ENCODE results near the gene TP63. TPM values are rescaled to one million over a fixed set of nuclear protein-coding genes. Genes with fewer than 3 reads are reported as not detected.

Gene TP63
- total RNA-seq, 1 donor from 2014 or later = under 0.01 TPM

DNA sequence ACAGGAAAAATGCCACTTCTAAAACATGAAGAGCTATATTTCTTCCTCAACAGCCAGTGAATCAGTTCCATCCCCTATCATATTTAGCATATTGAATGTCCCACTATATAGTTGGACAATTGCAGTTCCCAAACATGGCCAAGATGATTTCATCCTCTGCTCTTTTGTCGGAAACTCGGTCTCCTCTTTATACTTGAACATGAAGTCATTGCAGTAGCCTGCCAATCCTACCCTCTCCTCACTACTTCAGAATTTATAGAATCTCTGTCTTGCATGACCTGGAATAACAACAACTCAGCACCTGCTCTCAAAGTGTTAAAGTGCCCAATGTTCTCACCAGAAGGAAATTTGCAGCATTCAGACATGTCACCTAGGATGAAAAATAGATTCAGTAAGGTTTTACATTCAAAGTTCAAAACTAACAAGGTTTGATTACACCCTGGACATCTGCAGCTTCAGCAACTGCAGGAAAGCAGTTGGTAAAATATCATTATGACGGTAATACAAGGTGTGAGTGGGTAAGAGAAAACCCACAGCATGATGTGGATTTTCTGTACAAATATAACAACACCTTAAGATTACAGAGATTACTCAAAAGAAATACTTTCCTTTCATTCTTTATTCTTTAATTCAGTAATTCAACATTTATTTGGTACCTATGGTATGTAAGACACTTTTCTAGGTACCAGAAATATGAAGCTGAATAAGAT is 52.5 kb downstream of the TP63 start:
- DNase-seq (ENCODE audit: low read depth in 2 of 2) = peak in 1 of 2 donors; percentile 5

DNA sequence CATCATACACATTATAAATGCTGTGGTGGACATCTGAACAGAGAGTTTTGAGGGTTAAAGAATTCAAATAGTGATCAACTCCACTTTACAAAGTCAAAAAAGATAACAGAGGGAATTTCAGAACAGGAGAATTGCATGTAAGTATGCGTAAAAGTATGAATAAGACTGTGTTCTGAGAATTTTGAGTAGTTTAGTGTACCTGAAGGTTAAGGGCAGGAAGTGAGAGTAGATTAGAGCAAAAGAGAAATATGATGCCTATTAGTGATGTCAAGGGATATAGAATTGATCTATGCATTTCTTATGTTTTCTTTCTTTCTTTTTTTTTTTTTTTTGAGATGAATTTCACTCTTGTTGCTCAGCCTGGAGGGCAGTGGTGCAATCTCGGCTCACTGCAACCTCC is 53.1 kb downstream of the TP63 start:
- DNase-seq (ENCODE audit: low read depth in 2 of 2) = no peak

DNA sequence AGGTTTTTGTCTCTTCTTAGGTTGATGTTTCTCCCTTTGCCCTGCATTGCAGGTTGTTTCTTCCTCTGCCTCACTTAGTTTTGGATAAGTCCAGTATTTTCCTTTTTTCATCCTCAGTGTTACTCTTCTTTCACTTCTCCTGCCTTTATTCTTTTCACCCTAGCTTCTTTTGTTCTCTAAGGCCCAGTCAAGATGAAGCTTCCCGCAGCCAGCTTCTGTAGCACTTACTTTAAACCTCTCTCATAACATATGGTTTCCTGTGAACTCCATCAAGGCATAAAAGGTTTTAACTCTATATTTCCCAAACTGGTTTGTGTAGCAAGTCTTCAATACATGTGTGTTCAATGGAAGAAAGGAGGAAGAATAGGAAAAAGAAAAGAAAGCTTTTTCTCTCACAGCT is 54.1 kb downstream of the TP63 start:
- DNase-seq (ENCODE audit: low read depth in 2 of 2) = peak in 1 of 2 donors; percentile 51

DNA sequence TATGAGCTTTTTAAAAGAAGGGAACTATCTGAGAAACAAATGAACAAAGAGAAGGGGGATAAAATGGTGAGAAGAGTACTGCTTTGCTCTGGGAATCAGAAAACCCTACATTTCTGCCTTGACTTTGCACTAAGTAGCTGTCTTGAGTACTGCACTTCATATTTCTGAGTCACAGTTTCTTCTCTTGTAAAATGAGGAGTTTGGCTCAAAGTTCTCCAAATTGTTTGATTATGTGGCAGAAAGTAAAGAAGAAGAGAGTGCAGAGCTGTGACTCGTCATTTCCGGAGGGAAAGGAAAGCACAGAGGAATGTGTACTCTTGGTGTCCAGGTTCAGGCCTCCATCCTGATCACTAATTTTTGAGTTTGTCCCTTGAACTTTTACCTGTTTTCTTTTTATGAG is 54.7 kb downstream of the TP63 start:
- DNase-seq (ENCODE audit: low read depth in 2 of 2) = peak in 1 of 2 donors; percentile 54

DNA sequence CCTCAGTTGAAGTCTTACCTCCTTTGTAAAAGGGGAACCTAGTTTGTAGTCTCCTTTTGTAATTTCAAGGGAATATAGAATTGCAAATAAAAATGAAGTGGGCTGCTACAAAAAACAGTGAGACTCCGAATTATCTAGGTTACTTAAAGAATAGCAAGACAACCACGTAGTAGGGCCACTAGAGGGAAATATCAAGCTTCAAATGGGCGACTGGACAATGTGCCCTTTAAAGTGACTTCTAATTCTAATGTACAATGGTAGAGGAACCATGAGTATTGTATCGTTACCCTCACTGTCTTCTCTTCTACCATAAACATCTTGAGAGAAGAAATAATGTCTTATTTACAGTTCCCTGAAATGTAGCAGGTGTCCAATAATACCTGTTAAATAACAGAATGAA is 56.3 kb downstream of the TP63 start:
- DNase-seq (ENCODE audit: low read depth in 2 of 2) = no peak

DNA sequence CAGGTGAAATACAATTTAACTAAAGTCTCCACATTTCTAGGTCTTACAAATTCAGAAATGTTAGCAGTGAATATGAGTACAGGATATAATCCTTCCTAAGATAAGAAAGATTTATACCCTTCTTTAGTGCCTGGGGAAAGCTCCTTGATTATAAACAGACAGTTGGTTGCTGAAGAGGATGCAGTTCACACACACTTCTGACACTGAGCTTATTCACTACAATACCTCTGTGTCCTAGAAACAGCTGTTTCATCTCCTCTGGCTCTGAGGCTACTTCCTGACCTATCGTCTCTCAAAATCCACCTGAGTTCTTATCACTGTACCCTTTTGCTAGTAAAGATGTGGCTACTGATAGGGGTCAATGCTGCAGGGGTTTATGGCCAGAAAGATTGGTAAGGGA is 57.1 kb downstream of the TP63 start:
- DNase-seq (ENCODE audit: low read depth in 2 of 2) = no peak

DNA sequence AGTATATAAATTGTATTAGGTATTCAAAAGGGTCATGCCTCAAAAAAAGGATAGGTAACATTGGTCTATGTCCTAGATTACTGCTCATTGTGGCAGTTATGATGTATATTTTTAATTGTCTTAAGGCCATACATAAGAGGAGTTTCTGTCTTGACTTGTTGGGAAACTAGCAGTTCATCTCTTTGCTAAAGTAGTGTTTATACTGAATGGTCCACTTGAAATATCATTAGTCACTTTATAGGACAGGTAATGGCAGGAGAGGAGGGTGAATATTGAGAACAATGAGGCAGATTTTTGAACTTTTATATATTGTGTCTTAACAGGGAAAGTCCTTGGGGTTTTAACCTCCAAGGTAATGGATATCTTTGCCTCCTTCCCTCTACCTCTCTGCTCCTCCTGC is 58.4 kb downstream of the TP63 start:
- no peak for DNase-seq (ENCODE audit: low read depth in 2 of 2)

DNA sequence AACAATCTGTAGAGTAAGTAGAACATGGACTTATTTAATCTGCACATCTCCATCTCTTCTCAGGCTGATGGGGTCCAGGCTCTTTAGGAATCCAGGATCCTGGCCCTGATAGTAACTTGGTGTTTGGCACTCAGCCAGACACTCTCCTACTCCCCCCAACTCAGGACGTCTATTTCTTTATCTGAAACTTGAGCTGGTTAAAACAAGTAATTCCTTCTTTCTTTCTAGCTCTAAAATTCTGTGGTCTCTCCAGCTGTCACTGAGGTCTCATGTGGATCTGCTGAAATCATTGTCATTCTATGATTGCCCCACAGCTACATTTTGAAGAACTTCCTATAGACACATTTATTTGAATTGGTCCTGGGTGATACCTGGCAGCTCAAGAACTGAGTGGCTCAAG is 59.0 kb downstream of the TP63 start:
- DNase-seq (ENCODE audit: low read depth in 2 of 2) = no peak

DNA sequence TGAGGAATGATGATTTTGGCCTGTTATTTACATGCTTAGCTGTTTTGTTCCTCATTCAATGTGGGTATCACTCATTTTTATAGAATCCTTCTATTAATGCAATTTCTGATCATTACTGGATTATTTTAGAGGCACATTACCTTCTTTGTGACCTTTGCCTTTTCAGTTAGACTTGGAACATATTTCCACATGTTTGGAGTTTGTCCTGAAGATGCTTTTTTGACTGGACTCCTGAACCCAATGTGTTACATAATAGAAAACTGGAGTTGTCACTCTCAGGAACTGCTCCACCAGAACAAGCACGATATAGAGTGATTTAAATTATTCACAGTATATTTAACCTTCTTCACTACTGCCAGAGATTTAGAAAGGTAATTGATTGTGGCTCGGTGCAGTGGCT is 59.5 kb downstream of the TP63 start:
- no peak for DNase-seq (ENCODE audit: low read depth in 2 of 2)

DNA sequence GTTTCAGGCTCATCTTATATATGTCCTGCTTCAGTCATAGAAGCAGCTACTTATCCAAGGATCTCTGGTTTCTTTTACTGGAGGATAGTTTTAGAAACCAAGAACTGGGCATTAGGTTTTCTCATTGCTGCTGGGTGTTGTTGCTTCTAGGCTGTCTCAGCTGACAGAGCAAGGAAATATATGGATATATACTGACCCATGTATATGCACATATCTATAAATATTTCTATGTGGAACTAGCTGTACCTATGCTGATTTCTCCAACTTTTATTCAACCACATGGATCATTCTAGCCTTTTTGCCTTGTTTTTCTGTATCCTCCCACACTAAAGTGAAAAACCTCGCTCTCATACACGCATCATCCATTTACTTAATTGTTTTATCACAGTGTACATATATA is 64.2 kb downstream of the TP63 start:
- no peak for DNase-seq (ENCODE audit: low read depth in 2 of 2)

DNA sequence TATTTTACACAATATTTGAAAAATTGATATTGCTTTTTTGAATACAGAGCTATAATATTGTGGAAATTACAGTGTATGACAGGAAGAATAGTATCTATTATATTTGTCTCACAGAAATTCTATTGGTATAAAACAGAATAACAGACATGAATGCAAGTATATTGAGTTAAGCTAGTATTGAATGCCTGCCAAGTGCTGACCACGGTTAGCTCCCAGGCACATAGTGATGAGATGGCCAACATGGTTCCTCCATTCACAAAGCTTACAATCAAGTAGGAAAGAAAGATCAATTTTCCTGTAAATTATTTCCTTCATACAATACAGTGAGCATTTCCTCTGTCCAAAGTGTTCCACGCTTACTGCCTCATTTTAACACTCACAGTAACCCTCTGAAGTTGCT is 67.6 kb downstream of the TP63 start:
- DNase-seq (ENCODE audit: low read depth in 2 of 2) = no peak

DNA sequence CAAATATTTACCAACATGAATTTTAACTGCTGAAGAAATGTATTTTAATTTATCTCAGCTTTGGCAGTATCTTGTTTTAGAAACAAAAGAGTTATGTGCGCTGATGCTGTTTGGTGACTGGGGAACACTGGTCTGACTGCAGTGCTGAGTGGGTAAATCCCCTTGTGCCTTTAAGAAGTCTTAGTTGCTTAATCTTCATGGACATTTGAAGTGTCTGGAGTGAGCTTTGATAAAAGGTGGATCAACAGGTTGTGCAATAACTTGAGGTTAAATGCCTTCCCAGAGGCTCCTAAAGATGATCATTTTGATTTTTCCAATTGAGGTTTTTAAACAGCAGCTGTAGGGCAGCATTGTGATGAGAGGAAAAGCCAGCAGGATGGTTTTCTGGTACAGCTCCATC is 68.7 kb downstream of the TP63 start:
- no peak for DNase-seq (ENCODE audit: low read depth in 2 of 2)

DNA sequence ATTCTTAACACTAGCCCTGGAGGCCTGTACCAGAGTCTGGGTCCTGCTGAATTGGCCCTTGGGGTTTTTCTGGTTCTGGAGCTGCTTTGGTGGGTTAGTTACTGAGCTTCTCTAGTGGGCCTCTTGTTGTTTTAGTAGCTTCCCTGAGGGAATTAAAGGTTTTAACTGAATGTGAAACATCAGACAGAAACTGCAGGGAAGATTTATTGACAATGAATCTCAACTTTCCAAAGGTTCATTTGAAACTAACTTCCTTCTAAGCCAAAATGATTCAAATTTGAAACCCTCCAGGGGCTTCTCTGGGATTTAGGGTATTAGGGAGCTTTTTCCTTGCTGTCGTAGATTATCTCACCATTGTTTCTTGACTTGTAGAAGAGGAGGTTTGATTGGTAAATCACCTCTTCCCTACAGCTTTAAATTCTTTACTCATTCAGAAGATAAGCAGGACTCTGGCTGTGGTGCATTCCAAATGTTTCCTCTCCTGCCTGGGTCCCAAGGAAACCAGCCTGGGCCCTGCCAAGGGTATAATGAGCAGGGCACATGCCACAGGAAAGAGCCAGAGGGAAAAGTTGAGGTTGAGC is 71.0 kb downstream of the TP63 start:
- no peak for DNase-seq (ENCODE audit: low read depth in 2 of 2)

DNA sequence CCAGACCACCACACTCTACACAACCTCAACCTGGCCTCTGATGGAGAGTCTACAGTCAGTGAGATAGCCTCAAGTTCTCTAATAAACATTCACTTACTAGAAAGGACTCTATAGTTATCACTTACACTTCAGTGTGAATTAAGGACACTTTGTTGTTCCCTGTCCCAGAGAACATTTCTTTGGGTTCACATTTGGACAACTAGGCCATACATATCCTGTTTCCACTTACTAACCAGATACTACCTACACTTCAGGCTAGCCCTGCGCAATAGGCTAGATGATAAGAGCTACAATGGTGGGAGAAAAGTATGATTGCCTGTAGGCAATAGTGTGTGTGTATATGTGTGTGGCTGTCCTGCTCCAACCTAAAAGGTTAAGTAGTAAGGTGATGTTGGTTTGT is 72.7 kb downstream of the TP63 start:
- DNase-seq (ENCODE audit: low read depth in 2 of 2) = no peak

DNA sequence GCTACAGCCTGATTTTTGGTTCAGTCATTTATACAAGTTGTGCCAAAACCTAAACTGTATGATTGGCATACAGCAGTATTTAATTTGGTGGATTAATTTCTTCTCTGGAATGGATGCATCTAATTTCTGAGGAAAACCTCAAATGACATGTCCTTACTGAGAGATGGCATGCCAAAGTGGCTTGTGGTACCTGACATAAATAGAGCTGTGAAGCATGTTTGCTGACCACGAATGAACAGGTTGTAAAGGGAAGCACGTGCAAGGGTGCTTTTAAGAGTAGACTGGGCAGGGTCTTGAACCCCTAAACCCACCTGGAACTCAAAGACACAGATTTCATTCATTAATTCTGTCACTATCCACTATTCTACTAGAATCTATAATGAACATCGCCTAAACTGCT is 77.2 kb downstream of the TP63 start:
- no peak for DNase-seq (ENCODE audit: low read depth in 2 of 2)

DNA sequence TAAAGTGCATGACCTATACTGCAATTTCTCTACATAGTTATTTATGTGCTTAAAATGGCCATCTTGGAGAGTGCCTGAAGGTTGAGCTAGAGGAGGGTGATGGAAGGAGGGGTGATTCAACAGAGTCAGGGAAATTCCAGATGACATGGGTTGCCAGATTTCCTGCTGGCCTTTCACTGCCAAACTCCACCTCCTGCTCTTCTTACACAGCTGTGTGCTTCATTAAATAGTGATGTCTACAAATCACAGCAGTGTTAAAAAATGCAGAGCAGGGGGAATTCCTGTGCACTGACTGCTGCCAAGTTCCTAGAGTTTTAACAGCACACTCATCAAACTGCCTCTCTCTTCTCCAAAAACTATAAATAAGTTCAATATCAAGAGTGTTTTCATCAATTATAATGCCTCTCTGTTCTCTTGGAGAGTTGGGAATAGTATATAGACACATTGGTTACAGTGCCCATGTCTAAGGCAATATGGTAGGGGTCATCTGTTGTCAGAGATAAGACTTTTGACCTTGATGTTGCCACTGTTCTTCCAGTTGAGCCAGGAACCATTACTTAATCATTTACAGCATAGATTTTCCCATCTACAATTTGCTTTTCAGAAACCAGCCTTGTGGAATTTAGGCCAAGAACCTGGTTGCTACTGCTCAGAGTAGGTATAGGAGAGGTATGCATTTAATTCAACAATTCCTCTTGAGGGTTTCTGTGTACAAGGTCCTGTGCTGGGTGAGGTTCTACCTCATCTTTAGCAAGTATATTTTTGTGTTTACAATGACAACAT is 79.6 kb downstream of the TP63 start:
- DNase-seq (ENCODE audit: low read depth in 2 of 2) = peak; percentile 81 to 98

DNA sequence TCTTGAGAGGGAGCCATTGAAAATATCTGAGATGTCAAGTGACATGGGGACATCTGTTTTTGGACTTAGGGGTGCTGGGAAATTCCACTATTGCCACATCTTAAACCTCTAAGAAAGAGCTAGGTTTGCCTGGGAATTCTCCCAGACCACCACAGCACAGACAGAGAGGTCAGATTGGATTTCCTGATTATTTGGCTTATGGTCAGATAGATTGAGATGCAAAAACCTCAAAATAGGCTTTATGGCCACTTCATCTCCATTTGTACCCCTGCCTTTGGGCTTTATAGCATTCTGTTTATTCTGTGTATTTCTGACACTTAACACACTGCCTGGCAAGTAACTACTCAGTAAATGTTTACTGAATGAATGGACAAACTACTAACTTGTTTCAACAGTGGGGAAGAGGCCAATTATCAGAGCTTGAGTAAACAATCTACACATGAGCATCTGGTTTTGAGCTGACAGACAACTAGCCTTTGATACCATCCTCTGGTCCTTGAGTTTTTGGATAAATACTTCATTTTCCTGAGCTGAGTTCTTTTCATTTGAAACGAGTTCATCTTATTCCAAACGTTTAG is 81.8 kb downstream of the TP63 start:
- DNase-seq (ENCODE audit: low read depth in 2 of 2) = no peak

DNA sequence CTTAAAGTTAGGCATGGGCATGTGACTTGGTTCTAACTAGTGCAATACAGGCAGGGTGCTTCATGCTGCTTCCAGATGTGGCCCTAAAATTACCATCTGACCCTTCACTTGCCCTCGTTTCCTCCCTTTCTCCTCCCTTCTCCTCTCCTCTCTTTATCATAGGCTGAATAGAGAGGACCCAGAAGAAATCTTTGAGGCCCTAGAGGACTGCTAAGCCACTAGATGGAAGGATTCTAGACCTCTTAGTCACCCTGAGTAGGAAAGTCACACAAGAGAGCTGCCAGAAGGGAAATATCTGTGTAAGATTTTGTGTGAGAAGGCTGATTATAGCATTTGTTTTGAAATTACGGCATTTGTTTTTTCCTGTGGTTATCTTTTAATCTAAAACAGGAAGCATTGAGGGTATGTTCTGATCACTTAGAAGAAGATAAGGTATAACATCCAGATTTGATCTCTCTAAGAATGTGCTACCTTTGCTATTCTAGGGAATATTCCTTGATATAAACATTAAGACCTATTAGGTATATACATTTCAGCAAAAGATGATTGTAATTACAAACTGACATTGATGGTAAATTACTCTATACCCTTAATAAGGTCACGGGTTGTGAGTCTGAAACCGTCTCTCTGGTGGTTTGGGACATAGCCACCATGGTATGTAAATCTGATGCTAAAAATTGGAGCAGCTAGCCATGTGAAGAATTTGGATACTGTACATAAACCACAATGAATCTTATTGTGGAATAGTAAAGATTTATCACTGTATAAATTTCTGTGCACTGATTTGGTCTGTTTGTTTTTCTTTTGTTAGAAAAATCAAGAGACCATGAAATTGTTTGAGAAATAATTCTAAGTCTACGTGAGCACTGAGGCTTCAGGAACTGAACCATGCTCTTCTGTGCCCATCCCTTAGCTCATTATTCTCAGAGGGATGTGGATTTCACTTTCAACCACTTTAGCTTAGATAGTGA is 84.1 kb downstream of the TP63 start:
- peak in 1 of 2 donors; percentile 73 for DNase-seq (ENCODE audit: low read depth in 2 of 2)

DNA sequence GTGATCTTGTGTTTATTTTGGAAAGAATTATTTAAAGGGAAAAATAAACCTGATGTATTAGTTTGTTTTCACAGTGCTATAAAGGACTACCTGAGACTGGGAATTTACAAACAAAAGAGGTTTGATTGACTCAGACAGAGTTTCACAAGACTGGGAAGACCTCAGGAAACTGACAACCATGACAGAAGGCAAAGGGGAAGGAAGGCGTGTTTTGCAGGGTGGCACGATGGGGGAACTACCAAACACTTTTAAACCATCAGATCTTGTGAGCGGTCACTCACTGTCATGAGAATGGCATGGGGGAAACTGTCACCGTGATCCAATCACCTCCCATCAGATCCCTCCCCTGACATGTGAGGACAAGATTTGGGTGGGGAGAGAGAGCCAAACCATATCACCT is 87.0 kb downstream of the TP63 start:
- no peak for DNase-seq (ENCODE audit: low read depth in 2 of 2)

DNA sequence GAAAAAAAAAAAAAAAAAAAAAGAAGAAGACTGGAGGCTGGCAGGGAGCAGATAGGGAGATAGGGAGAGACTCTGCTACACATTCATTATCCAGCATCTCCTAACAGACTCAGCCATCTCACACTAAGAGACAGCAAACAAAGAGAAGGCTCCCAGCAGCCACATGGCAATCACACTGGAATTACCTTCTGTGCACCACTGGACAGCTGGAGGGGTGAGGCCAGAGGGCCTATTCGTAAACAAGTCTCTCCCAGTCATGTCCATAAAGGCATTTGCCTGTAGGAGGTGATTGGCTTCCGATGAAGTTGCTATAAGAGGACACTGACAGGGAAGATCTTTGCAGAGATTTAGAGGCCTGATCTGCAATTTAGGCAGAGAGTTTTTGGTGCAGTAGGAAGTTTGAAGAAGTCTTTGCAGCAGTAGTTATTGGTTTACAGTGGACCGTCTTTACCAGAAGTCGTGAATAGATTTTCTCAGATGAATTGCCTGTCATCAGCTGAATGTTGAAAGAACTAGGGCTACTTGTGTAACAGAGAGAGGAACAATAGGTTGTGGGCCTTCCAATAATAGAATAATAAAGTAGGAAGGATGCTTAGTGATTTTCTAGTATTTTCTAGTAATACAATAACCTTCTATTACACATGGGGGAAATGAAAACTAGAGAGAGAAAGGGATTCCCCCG is 89.7 kb downstream of the TP63 start:
- no peak for DNase-seq (ENCODE audit: low read depth in 2 of 2)

All from lung microvascular endothelial cell (primary cell).